Measurements from ENCODE around the gene PRDM1. TPM values are rescaled to one million over a fixed set of nuclear protein-coding genes. Genes with fewer than 3 reads are reported as not detected.

Gene PRDM1
- polyA plus RNA-seq, 1 experiment = 4.6 TPM

DNA sequence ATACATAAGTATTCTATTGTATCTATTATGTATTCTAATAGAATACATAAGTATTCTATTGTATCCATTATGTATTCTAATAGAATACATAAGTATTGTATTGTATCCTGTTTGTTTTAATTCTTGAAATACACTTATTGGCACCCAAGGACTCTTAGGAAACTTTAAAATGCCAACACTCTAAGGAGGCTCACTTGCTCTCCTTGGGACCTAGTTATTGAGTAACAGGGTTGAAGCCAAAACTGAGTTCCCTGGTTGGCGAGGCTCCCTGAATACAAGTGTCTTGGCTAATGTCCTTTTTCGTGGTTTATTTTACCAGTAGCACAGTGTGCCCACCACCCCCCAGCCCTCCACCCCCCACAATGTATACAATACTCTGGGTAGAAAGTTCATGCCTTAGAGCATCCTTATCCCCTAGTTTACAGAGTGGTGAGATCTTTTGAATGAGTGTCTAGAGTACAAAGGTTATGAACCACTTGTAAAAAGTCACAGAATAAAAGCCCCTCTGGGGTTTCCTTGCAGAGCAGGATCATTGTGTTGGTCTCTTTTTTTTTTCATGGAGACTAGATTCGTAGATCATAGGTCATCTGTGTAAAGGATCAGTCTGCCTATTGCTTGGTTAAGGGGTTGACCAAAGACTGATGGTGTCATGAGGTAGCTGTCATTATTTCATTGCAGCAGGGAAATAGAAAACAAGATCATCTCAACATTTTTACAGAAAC, 32.5 kb upstream of the PRDM1 start:
- Histone ChIP-seq H3K36me3 (ENCODE audit: control insufficient read depth, insufficient read depth, low read length) (no peaks in the 10 kb centered on the region), H3K27me3 (ENCODE audit: control insufficient read depth, insufficient read depth, low read length) (no peaks in the 10 kb centered on the region), H3K4me3 (ENCODE audit: low read depth, low read length) (no peak overlapping the region)
- ChIA-PET POLR2A (no interaction called here), CTCF (interaction anchor here (0.5 kb wide), 1 partner anchor 206 kb away, joined by 3 read pairs; no protein-coding TSS in a partner anchor)
- TF ChIP-seq, protein P1, sequence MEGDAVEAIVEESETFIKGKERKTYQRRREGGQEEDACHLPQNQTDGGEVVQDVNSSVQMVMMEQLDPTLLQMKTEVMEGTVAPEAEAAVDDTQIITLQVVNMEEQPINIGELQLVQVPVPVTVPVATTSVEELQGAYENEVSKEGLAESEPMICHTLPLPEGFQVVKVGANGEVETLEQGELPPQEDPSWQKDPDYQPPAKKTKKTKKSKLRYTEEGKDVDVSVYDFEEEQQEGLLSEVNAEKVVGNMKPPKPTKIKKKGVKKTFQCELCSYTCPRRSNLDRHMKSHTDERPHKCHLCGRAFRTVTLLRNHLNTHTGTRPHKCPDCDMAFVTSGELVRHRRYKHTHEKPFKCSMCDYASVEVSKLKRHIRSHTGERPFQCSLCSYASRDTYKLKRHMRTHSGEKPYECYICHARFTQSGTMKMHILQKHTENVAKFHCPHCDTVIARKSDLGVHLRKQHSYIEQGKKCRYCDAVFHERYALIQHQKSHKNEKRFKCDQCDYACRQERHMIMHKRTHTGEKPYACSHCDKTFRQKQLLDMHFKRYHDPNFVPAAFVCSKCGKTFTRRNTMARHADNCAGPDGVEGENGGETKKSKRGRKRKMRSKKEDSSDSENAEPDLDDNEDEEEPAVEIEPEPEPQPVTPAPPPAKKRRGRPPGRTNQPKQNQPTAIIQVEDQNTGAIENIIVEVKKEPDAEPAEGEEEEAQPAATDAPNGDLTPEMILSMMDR (IDR thresholded peaks at IDR 0.05; ENCODE audit: insufficient read depth, low read depth, low read length) = no peak
- no peak for DNase-seq (ENCODE audit: low read depth)

GRCh38 chr6:106055489-106055888, 30.6 kb upstream of the PRDM1 start:
- no peaks in the 10 kb centered on the region for H3K36me3 ChIP-seq (ENCODE audit: control insufficient read depth, insufficient read depth, low read length)
- no peaks in the 10 kb centered on the region for H3K27me3 ChIP-seq (ENCODE audit: control insufficient read depth, insufficient read depth, low read length)
- TF ChIP-seq, protein P1 (IDR thresholded peaks at IDR 0.05; ENCODE audit: insufficient read depth, low read depth, low read length) = no peak
- ChIA-PET CTCF (interaction anchor here (0.7 kb wide), 1 partner anchor 624 kb away, joined by 3 read pairs; no protein-coding TSS in a partner anchor), POLR2A (no interaction called here)
- H3K4me3 ChIP-seq (ENCODE audit: low read depth, low read length) = no peak overlapping the region
- no peak for DNase-seq (ENCODE audit: low read depth)

DNA sequence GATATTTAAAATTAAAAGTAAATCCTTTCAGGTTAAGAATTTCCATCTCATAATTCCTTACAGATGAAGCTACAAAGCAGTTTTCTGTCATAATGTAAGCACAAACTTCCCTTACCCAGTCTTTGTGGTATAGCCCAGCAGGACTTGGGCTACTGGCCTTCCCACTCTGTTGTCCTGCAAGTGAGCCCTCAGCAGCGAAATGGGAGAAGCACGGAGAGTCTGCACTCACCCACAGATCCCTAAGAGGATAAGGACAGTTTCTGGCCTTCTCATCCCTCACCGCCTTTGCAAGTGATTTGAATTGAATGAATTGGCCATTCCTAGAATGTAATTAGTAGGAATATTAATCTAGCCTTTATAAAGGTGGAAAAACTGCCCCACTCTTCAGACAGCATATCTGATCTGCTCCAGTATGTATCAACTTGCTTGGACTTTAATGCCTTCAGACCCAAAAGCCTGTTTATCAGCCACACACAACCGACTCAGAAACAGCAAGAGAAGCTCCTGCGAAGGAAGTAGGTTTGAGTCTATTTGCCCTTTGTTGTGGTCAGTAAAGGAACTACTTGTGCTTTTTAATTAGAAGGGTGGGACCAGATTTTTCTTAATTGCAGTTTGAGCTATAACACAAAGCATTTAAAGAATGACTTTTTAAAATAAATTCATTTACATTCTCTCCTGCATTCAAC, 29.9 kb upstream of the PRDM1 start:
- CTCF ChIA-PET = no interaction called here
- TF ChIP-seq, protein P1 (IDR thresholded peaks at IDR 0.05; ENCODE audit: insufficient read depth, low read depth, low read length) = no peak

DNA sequence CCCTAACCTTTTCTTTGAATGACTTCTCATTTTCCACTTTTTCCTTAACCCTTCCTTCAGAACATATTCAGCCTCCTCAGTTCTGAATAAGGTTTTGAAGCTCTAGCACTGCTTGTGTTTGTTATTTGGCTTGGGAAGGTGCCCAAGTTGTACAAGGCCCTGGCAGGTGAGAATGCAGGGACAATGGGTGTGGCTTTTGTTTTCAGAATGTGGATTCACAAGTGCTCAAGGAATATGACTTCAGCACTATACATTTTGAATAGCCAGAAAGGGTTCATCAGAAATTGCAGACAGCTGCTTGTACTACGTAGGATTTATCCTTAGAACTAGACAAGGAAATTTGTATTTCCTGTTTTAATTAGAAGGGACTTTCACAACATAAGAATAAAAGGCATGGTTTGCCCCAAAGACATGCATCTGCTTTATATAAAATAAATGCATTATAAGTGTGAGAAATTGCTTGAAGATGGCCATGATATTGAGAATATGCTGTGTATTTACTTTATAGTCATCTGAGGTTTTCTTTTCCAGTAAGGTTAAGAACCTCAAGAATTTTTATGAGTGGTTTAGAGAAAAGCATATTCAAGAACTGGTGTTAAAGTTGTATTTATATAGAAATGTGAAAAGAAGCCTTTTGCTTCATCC, 29.3 kb upstream of the PRDM1 start:
- no peak overlapping the region for H3K4me3 ChIP-seq (ENCODE audit: low read depth, low read length)
- ChIA-PET POLR2A (interaction anchor here (0.6 kb wide), 1 partner anchor 247 kb away, joined by 3 read pairs; no protein-coding TSS in a partner anchor), CTCF (no interaction called here)
- TF ChIP-seq, protein P1 (IDR thresholded peaks at IDR 0.05; ENCODE audit: insufficient read depth, low read depth, low read length) = no peak
- DNase-seq (ENCODE audit: low read depth) = peak; percentile 60
- H3K27me3 ChIP-seq (ENCODE audit: control insufficient read depth, insufficient read depth, low read length) = no peaks in the 10 kb centered on the region
- H3K36me3 ChIP-seq (ENCODE audit: control insufficient read depth, insufficient read depth, low read length) = no peaks in the 10 kb centered on the region

More for the DNA sequence above, 29.9 kb upstream of the PRDM1 start:
- DNase-seq (ENCODE audit: low read depth) = no peak
- Histone ChIP-seq H3K36me3 (ENCODE audit: control insufficient read depth, insufficient read depth, low read length) (no peaks in the 10 kb centered on the region), H3K4me3 (ENCODE audit: low read depth, low read length) (no peak overlapping the region), H3K27me3 (ENCODE audit: control insufficient read depth, insufficient read depth, low read length) (no peaks in the 10 kb centered on the region)
- POLR2A ChIA-PET = interaction anchor here (0.6 kb wide), 1 partner anchor 246 kb away, joined by 3 read pairs; no protein-coding TSS in a partner anchor

DNA sequence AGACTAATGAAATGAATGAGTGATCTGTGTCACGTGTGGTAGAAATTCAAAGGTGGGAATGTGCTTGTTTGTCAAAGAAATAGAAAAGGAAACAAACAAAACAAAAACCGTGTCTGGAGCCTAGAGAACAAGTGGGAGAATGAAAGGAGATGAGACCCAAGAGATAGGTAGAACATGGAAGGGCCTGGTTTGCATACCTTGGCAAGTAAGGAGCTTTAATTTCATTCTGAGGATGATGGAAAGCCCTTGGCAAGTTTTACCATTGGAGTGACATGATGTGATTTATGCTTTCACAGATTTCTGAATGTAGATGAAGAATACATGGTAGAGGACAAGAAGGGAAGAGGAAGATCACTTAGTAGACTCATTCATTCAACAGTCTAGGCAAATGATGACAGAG, 26.8 kb upstream of the PRDM1 start:
- ChIA-PET POLR2A (no interaction called here), CTCF (interaction anchor here (0.7 kb wide), 1 partner anchor 96 kb away, joined by 4 read pairs; no protein-coding TSS in a partner anchor)
- no peaks in the 10 kb centered on the region for H3K36me3 ChIP-seq (ENCODE audit: control insufficient read depth, insufficient read depth, low read length)
- H3K27me3 ChIP-seq (ENCODE audit: control insufficient read depth, insufficient read depth, low read length) = no peaks in the 10 kb centered on the region
- DNase-seq (ENCODE audit: low read depth) = no peak
- H3K4me3 ChIP-seq (ENCODE audit: low read depth, low read length) = no peak overlapping the region
- TF ChIP-seq, protein P1 (IDR thresholded peaks at IDR 0.05; ENCODE audit: insufficient read depth, low read depth, low read length) = no peak

All from BJ (cell line).